Natural killer cell treated with Interleukin-12 subunit alpha and Interleukin-12 subunit beta and Interleukin-15 and Interleukin-18, amount 100 ng/mL, for 72 hours (primary cell): ENCODE results near the gene GLO1. TPM values are rescaled to one million over a fixed set of nuclear protein-coding genes. Genes with fewer than 3 reads are reported as not detected.
A peak's percentile ranks its signal among the peaks of the same experiment; 100 is the strongest.

ENCODE experiments used
- ATAC-seq, 2 donors: fragments of 150-1000 bp; cut with Tn5 transposase in 1 of 2; sonication (Bioruptor Pico), chemical (Tn5 transposase) in 1 of 2; 2 replicates each; pipeline ENCODE4 v1.10.0; 2021
- DNase-seq: peaks from one replicate; pipeline ENCODE4 v3.0.0; 2022; ENCODE audit warnings: low spot score
- H3K27ac Mint-ChIP-seq, 2 donors: 1 replicate in 1 of 2; 2 replicates in 1 of 2; pipeline ENCODE4 v1.8.0; 2022; ENCODE audit warnings: mixed read lengths in 2 of 2, mild to moderate bottlenecking in 1 of 2, moderate library complexity in 1 of 2
- H3K27me3 Mint-ChIP-seq, 2 donors: 1 replicate in 1 of 2; 2 replicates in 1 of 2; pipeline ENCODE4 v1.8.0; 2022; ENCODE audit warnings: mixed read lengths in 2 of 2
- H3K36me3 Mint-ChIP-seq: one replicate; pipeline ENCODE4 v1.8.0; 2022; ENCODE audit warnings: mixed read lengths
- H3K4me1 Mint-ChIP-seq, 2 donors: 1 replicate in 1 of 2; 2 replicates in 1 of 2; pipeline ENCODE4 v1.8.0; 2022; ENCODE audit warnings: low read depth in 2 of 2, mixed read lengths in 2 of 2, mild to moderate bottlenecking in 1 of 2
- H3K4me3 Mint-ChIP-seq: one replicate; pipeline ENCODE4 v1.8.0; 2022; ENCODE audit warnings: mixed read lengths
- H3K9me3 Mint-ChIP-seq: 2 replicates; pipeline ENCODE4 v1.8.0; 2022; ENCODE audit warnings: mixed read lengths
- total RNA-seq, 2 donors: library from RNA; stranded (reverse); gene quantifications; one replicate each; pipeline ENCODE4 v1.2.3, GENCODE V29; 2022

GLO1 gene
- total RNA-seq, 2 donors from 2014 or later, result 83.4 to 127 TPM

- Mint-ChIP-seq H3K4me3 (peak overlapping the region; percentile 56), H3K36me3 (peaks cover 26% of the 10 kb centered on the region), H3K9me3 (no peaks in the 10 kb centered on the region), H3K4me1 (peaks cover 33 to 34% of the 10 kb centered on the region in 2 donors), H3K27me3 (no peaks in the 10 kb centered on the region), H3K27ac (peak overlapping the region; percentile 68 to 70)
- ATAC-seq, result peak; percentile 53 to 56
- no peak for DNase-seq
Observed at GRCh38 chr6:38673397-38674165, 29.4 kb downstream of the GLO1 start.

GRCh38 chr6:38671885-38672467 lies 31.0 kb downstream of the GLO1 start:
- peak overlapping the region; percentile 43 for H3K4me3 Mint-ChIP-seq
- ATAC-seq, result peak; percentile 93 to 95

GRCh38 chr6:38658418-38659167 lies 44.4 kb downstream of the GLO1 start:
- Mint-ChIP-seq H3K9me3 (no peaks in the 10 kb centered on the region), H3K27me3 (no peaks in the 10 kb centered on the region), H3K4me3 (peak overlapping the region; percentile 20), H3K4me1 (peaks cover 16 to 18% of the 10 kb centered on the region in 2 donors), H3K36me3 (no peaks in the 10 kb centered on the region), H3K27ac (peak overlapping the region; percentile 48 to 50)
- no peak for DNase-seq
- peak; percentile 50 to 54 for ATAC-seq

More at GRCh38 chr6:38671885-38672467, 31.0 kb downstream of the GLO1 start:
- Mint-ChIP-seq H3K27ac (peak overlapping the region; percentile 35 to 42), H3K4me1 (peaks cover 29 to 33% of the 10 kb centered on the region in 2 donors), H3K36me3 (peaks cover 19% of the 10 kb centered on the region), H3K27me3 (no peaks in the 10 kb centered on the region), H3K9me3 (no peaks in the 10 kb centered on the region)
- no peak for DNase-seq

- no peak overlapping the region for H3K27ac Mint-ChIP-seq
- H3K4me1 Mint-ChIP-seq, result peaks cover 16 to 18% of the 10 kb centered on the region in 2 donors
- no peaks in the 10 kb centered on the region for H3K27me3 Mint-ChIP-seq
- H3K36me3 Mint-ChIP-seq, result no peaks in the 10 kb centered on the region
- no peaks in the 10 kb centered on the region for H3K9me3 Mint-ChIP-seq
- ATAC-seq (no peak), DNase-seq (no peak)
- H3K4me3 Mint-ChIP-seq, result no peak overlapping the region
Observed at GRCh38 chr6:38656896-38657295, 46.0 kb downstream of the GLO1 start.

GRCh38 chr6:38654263-38654662 lies 48.7 kb downstream of the GLO1 start:
- Mint-ChIP-seq H3K27me3 (no peaks in the 10 kb centered on the region), H3K4me3 (no peak overlapping the region), H3K36me3 (no peaks in the 10 kb centered on the region), H3K4me1 (peaks cover 9 to 12% of the 10 kb centered on the region in 2 donors), H3K9me3 (no peaks in the 10 kb centered on the region), H3K27ac (no peak overlapping the region)
- no peak for ATAC-seq
- no peak for DNase-seq

- Mint-ChIP-seq H3K27ac (no peak overlapping the region), H3K9me3 (no peaks in the 10 kb centered on the region), H3K36me3 (no peaks in the 10 kb centered on the region), H3K4me3 (no peak overlapping the region), H3K27me3 (no peaks in the 10 kb centered on the region), H3K4me1 (peaks cover 0 to 4% of the 10 kb centered on the region in 2 donors)
- ATAC-seq (no peak), DNase-seq (no peak)
Observed at GRCh38 chr6:38651121-38651784, 51.7 kb downstream of the GLO1 start.

- Mint-ChIP-seq H3K4me1 (peaks cover 0 to 4% of the 10 kb centered on the region in 2 donors), H3K4me3 (no peak overlapping the region), H3K9me3 (no peaks in the 10 kb centered on the region), H3K27ac (no peak overlapping the region), H3K27me3 (no peaks in the 10 kb centered on the region), H3K36me3 (no peaks in the 10 kb centered on the region)
- DNase-seq (no peak), ATAC-seq (no peak)
Observed at GRCh38 chr6:38650207-38650752, 52.7 kb downstream of the GLO1 start.

- H3K4me1 Mint-ChIP-seq, result peaks cover 0 to 4% of the 10 kb centered on the region in 2 donors
- H3K36me3 Mint-ChIP-seq, result no peaks in the 10 kb centered on the region
- H3K9me3 Mint-ChIP-seq, result no peaks in the 10 kb centered on the region
- no peak overlapping the region for H3K27ac Mint-ChIP-seq
- DNase-seq, result no peak
- no peak for ATAC-seq
- H3K27me3 Mint-ChIP-seq, result no peaks in the 10 kb centered on the region
- H3K4me3 Mint-ChIP-seq, result no peak overlapping the region
Observed at GRCh38 chr6:38649744-38650143, 53.2 kb downstream of the GLO1 start.

- ATAC-seq, result no peak
- DNase-seq, result no peak
- no peak overlapping the region for H3K4me3 Mint-ChIP-seq
- no peaks in the 10 kb centered on the region for H3K27me3 Mint-ChIP-seq
- no peak overlapping the region for H3K27ac Mint-ChIP-seq
- no peaks in the 10 kb centered on the region for H3K9me3 Mint-ChIP-seq
- H3K4me1 Mint-ChIP-seq, result peaks cover 0 to 4% of the 10 kb centered on the region in 2 donors
- no peaks in the 10 kb centered on the region for H3K36me3 Mint-ChIP-seq
Observed at GRCh38 chr6:38648629-38649028, 54.3 kb downstream of the GLO1 start.

GRCh38 chr6:38646166-38646878 lies 56.6 kb downstream of the GLO1 start:
- H3K4me3 Mint-ChIP-seq, result no peak overlapping the region
- H3K36me3 Mint-ChIP-seq, result no peaks in the 10 kb centered on the region
- H3K27ac Mint-ChIP-seq, result no peak overlapping the region
- peaks cover 0 to 4% of the 10 kb centered on the region in 2 donors for H3K4me1 Mint-ChIP-seq
- ATAC-seq, result no peak
- no peaks in the 10 kb centered on the region for H3K27me3 Mint-ChIP-seq
- no peak for DNase-seq
- H3K9me3 Mint-ChIP-seq, result no peaks in the 10 kb centered on the region

- no peaks in the 10 kb centered on the region for H3K27me3 Mint-ChIP-seq
- peaks cover 9 to 12% of the 10 kb centered on the region in 2 donors for H3K4me1 Mint-ChIP-seq
- ATAC-seq (no peak), DNase-seq (no peak)
- H3K4me3 Mint-ChIP-seq, result no peak overlapping the region
- H3K9me3 Mint-ChIP-seq, result no peaks in the 10 kb centered on the region
- no peak overlapping the region for H3K27ac Mint-ChIP-seq
- H3K36me3 Mint-ChIP-seq, result no peaks in the 10 kb centered on the region
Observed at GRCh38 chr6:38644951-38645350, 58.0 kb downstream of the GLO1 start.

- no peaks in the 10 kb centered on the region for H3K27me3 Mint-ChIP-seq
- DNase-seq (no peak), ATAC-seq (peak in 1 of 2 donors; percentile 15)
- H3K4me3 Mint-ChIP-seq, result peak overlapping the region; percentile 78
- H3K9me3 Mint-ChIP-seq, result peaks cover 3% of the 10 kb centered on the region
- H3K36me3 Mint-ChIP-seq, result no peaks in the 10 kb centered on the region
- H3K27ac Mint-ChIP-seq, result peak overlapping the region; percentile 72 to 82
- H3K4me1 Mint-ChIP-seq, result peaks cover 36 to 44% of the 10 kb centered on the region in 2 donors
Observed at GRCh38 chr6:38640216-38640909, 62.6 kb downstream of the GLO1 start.
